Nephron progenitor cell (in vitro differentiated cells): ENCODE measurements around the gene LYPD4.

Experiments
- DNase-seq: peaks from one replicate; pipeline ENCODE4 v3.0.0; 2021
- H3K27ac Mint-ChIP-seq: 2 replicates; pipeline ENCODE4 v1.8.0; 2021; ENCODE audit warnings: mild to moderate bottlenecking, moderate library complexity, mixed read lengths
- H3K27me3 Mint-ChIP-seq: 2 replicates; pipeline ENCODE4 v1.8.0; 2021; ENCODE audit warnings: mild to moderate bottlenecking, low read depth, mixed read lengths; ENCODE audit not compliant: poor library complexity
- H3K36me3 Mint-ChIP-seq: 2 replicates; pipeline ENCODE4 v1.8.0; 2021; ENCODE audit warnings: low read depth, mixed read lengths
- H3K4me1 Mint-ChIP-seq: 2 replicates; pipeline ENCODE4 v1.8.0; 2021; ENCODE audit warnings: mixed read lengths
- H3K4me3 Mint-ChIP-seq: 2 replicates; pipeline ENCODE4 v1.8.0; 2021; ENCODE audit warnings: mild to moderate bottlenecking, moderate library complexity, mixed read lengths
- H3K9me3 Mint-ChIP-seq: 2 replicates; pipeline ENCODE4 v1.8.0; 2021; ENCODE audit warnings: mild to moderate bottlenecking, moderate library complexity, mixed read lengths
- CTCF ChIP-seq: fragments of 200-600 bp; sonication (generic); IDR thresholded peaks from 2 replicates; pipeline ENCODE4 v1.5.0; 2021; ENCODE audit warnings: antibody characterized with exemption

The LYPD4 gene

GRCh38 chr19:41872775-41873647 is 28.5 kb upstream of the LYPD4 start:
- Mint-ChIP-seq H3K27ac (peak overlapping the region; percentile 66), H3K9me3 (no peaks in the 10 kb centered on the region), H3K4me1 (peaks cover 25% of the 10 kb centered on the region), H3K4me3 (no peak overlapping the region), H3K27me3 (peaks cover 18% of the 10 kb centered on the region), H3K36me3 (peaks cover 26% of the 10 kb centered on the region)
- DNase-seq, result peak; percentile 79
- TF ChIP-seq CTCF, result peak; percentile 66

GRCh38 chr19:41872384-41872774 is 27.9 kb upstream of the LYPD4 start:
- TF ChIP-seq CTCF, result no peak
- Mint-ChIP-seq H3K4me1 (peaks cover 23% of the 10 kb centered on the region), H3K36me3 (peaks cover 31% of the 10 kb centered on the region), H3K27ac (peak overlapping the region; percentile 66), H3K27me3 (peaks cover 13% of the 10 kb centered on the region), H3K9me3 (no peaks in the 10 kb centered on the region), H3K4me3 (no peak overlapping the region)
- no peak for DNase-seq

DNA sequence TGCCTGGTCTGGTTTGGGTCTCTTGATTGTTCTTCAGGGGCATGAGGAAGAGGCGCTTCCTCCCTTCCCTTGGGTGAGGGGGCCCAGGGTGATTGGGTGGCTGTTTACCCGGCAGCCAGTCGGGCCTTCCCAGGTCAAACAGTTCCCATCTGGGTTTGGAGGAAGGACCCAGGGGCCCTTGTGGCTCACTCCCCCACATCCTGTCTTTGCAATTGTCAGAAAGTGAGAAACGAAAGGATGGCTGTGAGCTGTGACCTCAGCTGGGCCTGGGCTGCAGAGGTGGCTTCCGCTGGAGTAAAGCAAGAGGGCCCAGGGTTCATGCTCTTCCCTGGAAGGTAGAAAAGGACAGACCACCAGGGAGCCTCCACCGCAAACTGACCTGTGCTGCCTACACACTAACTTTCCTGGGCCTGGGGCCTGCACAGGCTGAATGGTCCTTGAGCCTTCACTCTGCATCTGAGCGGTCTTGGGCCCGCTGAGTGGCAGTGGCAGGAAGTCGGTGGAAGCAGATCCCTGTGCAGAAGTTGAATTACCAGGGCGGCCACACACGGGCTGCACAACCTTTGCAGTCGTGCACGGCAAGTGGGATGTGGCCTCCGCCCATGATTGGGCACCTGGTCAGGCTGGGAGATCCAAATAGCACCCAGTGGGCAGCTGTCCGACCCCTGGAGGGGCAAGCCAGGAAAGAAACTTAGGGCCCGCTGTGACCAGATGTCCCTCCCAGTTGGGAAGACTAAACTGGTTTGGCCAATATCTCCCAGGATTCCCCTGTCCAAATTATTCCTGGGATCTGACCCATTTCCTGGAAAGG is 27.3 kb upstream of the LYPD4 start:
- no peak for DNase-seq
- Mint-ChIP-seq H3K27ac (peak overlapping the region; percentile 97), H3K27me3 (peaks cover 10% of the 10 kb centered on the region), H3K4me3 (no peak overlapping the region), H3K9me3 (no peaks in the 10 kb centered on the region), H3K4me1 (peaks cover 22% of the 10 kb centered on the region), H3K36me3 (peaks cover 31% of the 10 kb centered on the region)
- TF ChIP-seq CTCF, result no peak

DNA sequence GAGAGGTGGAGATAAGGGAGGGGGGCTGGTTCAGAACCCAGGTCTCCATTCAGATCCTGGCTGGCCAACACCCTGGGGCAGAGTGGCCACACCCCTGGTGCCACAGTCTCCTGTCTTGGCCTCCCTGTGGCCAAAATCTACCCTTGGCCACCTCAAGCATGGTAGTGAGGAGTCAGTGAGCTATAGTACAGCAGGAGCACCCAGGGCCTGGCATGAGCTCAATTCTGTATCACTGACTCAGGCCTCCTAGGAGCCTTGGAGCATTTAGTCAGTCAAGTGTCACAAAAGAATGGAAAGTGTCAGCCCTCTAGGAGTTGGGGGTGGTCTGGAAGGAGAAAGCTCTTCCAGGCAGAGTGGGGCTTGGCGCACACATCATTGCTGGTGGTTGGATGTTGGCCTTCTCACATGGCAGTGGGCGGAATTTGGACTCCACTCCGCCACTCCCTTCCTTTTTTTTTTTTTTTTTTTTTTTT is 26.0 kb upstream of the LYPD4 start:
- peaks cover 22% of the 10 kb centered on the region for H3K4me1 Mint-ChIP-seq
- peaks cover 5% of the 10 kb centered on the region for H3K27me3 Mint-ChIP-seq
- no peak overlapping the region for H3K4me3 Mint-ChIP-seq
- DNase-seq, result no peak
- H3K9me3 Mint-ChIP-seq, result no peaks in the 10 kb centered on the region
- no peak for TF ChIP-seq CTCF
- H3K36me3 Mint-ChIP-seq, result peaks cover 38% of the 10 kb centered on the region
- H3K27ac Mint-ChIP-seq, result peak overlapping the region; percentile 75

- Mint-ChIP-seq H3K27me3 (peaks cover 3% of the 10 kb centered on the region), H3K9me3 (no peaks in the 10 kb centered on the region), H3K27ac (peak overlapping the region; percentile 85), H3K36me3 (peaks cover 45% of the 10 kb centered on the region), H3K4me1 (peaks cover 26% of the 10 kb centered on the region), H3K4me3 (no peak overlapping the region)
- no peak for DNase-seq
- TF ChIP-seq CTCF, result no peak
These were observed 25.0 kb upstream of the LYPD4 start for GRCh38 chr19:41869374-41869955.
